Measurements from ENCODE around the gene AP1B1. TPM values are rescaled to one million over a fixed set of nuclear protein-coding genes. Genes with fewer than 3 reads are reported as not detected.
"Not testable (repeated sequence)": the region's sequence is repeated elsewhere in the genome, so short reads cannot be mapped to it uniquely, and the experiment has no call there.

AP1B1 gene
- total and polyA plus RNA-seq, 2 donors (not counting 1 experiment from before 2014, with no cell fraction given) = 139 to 174 TPM

- no peaks in the 10 kb centered on the region for H3K27me3 Mint-ChIP-seq
- CTCF ChIA-PET = interaction anchor here (1.2 to 3.2 kb wide), 2 partner anchors 10 to 20 kb away, joined by 3 to 12 read pairs; no protein-coding TSS in a partner anchor
- intact Hi-C loops (cut with micrococcal nuclease) = no loop called here
- Histone ChIP-seq H3K9me3 (ENCODE audit: control extremely low read depth in 1 of 3, control insufficient read depth in 2 of 3, insufficient read depth in 1 of 3, low read length in 2 of 3) (peaks cover 0 to 3% (median 0%) of the 10 kb centered on the region in 3 donors), H4K20me1 (ENCODE audit: control insufficient read depth, insufficient read depth, low read length, poor library complexity, severe bottlenecking) (peaks cover 93% of the 10 kb centered on the region), H3K79me2 (ENCODE audit: control insufficient read depth, insufficient read depth, low read length) (peaks cover 98% of the 10 kb centered on the region), H3K4me3 (ENCODE audit: control extremely low read depth in 1 of 5, extremely low read depth in 1 of 5, insufficient read depth in 1 of 5, low read depth in 2 of 5, low read length in 4 of 5) (no peak overlapping the region), H3K36me3 (replicated peaks in 1 of 2; ENCODE audit: control extremely low read depth in 1 of 2, control insufficient read depth in 1 of 2, extremely low read depth in 1 of 2, insufficient read depth in 2 of 2, low read length in 1 of 2) (peaks cover 6 to 54% of the 10 kb centered on the region in 2 experiments), H3K27ac (ENCODE audit: low read length in 2 of 2) (peak overlapping the region in 1 of 2 donors; percentile 45), H3K4me1 (ENCODE audit: control insufficient read depth in 2 of 2, insufficient read depth in 2 of 2, low read length in 2 of 2) (peaks cover 32 to 33% of the 10 kb centered on the region in 2 donors), H3K4me2 (replicated peaks; ENCODE audit: low read depth, low read length, poor library complexity, severe bottlenecking) (no peak overlapping the region), H3K9ac (ENCODE audit: low read length) (no peak overlapping the region), H2AFZ (ENCODE audit: insufficient read depth, low read depth, low read length, poor library complexity, severe bottlenecking) (no peak overlapping the region), H3K27me3 (replicated peaks in 1 of 4; ENCODE audit: control extremely low read depth in 1 of 4, control insufficient read depth in 3 of 4, insufficient read depth in 4 of 4, low read length in 3 of 4) (no peaks in the 10 kb centered on the region)
- TF ChIP-seq EZH2 (IDR thresholded peaks at IDR 0.05; ENCODE audit: borderline replicate concordance, insufficient read depth, low read depth, low read length, poor library complexity, severe bottlenecking) = no peak
- H3K27ac Mint-ChIP-seq = peak overlapping the region; percentile 76
- H3K4me3 Mint-ChIP-seq = no peak overlapping the region
- H3K9me3 Mint-ChIP-seq (ENCODE audit: insufficient read depth) = no peaks in the 10 kb centered on the region
- no peak for ATAC-seq (ENCODE audit: low read depth)
- H3K4me1 Mint-ChIP-seq = peaks cover 72% of the 10 kb centered on the region
- POLR2A ChIA-PET = interaction anchor here (0.7 to 1.7 kb wide), 3 partner anchors 9 to 11 kb away, joined by 3 to 9 read pairs (median 6); no protein-coding TSS in a partner anchor
- WGBS (ENCODE audit: insufficient coverage) = 86% methylated on average over 4 of the region's 4 CpGs
- DNase-seq = no peak
Measured at GRCh38 chr22:29375398-29376076, 12.8 kb downstream of the AP1B1 start.

GRCh38 chr22:29374806-29375205, 13.6 kb downstream of the AP1B1 start:
- peaks cover 6 to 51% of the 10 kb centered on the region in 2 experiments for H3K36me3 ChIP-seq (replicated peaks in 1 of 2; ENCODE audit: control extremely low read depth in 1 of 2, control insufficient read depth in 1 of 2, extremely low read depth in 1 of 2, insufficient read depth in 2 of 2, low read length in 1 of 2)
- H3K27me3 Mint-ChIP-seq; intact Hi-C loops (cut with micrococcal nuclease); H3K4me2 ChIP-seq (replicated peaks; ENCODE audit: low read depth, low read length, poor library complexity, severe bottlenecking); H3K27ac Mint-ChIP-seq; H3K27ac ChIP-seq (ENCODE audit: low read length in 2 of 2); H3K4me3 Mint-ChIP-seq; H3K9me3 Mint-ChIP-seq (ENCODE audit: insufficient read depth); H2AFZ ChIP-seq (ENCODE audit: insufficient read depth, low read depth, low read length, poor library complexity, severe bottlenecking); H3K9ac ChIP-seq (ENCODE audit: low read length); H3K4me3 ChIP-seq (ENCODE audit: control extremely low read depth in 1 of 5, extremely low read depth in 1 of 5, insufficient read depth in 1 of 5, low read depth in 2 of 5, low read length in 4 of 5); DNase-seq; ATAC-seq (ENCODE audit: low read depth); H3K9me3 ChIP-seq (ENCODE audit: control extremely low read depth in 1 of 3, control insufficient read depth in 2 of 3, insufficient read depth in 1 of 3, low read length in 2 of 3); H3K27me3 ChIP-seq (replicated peaks in 1 of 4; ENCODE audit: control extremely low read depth in 1 of 4, control insufficient read depth in 3 of 4, insufficient read depth in 4 of 4, low read length in 3 of 4): not testable (repeated sequence)
- peaks cover 31% of the 10 kb centered on the region in 2 donors for H3K4me1 ChIP-seq (ENCODE audit: control insufficient read depth in 2 of 2, insufficient read depth in 2 of 2, low read length in 2 of 2)
- H3K4me1 Mint-ChIP-seq = peaks cover 71% of the 10 kb centered on the region
- H4K20me1 ChIP-seq (ENCODE audit: control insufficient read depth, insufficient read depth, low read length, poor library complexity, severe bottlenecking) = peaks cover 93% of the 10 kb centered on the region
- H3K79me2 ChIP-seq (ENCODE audit: control insufficient read depth, insufficient read depth, low read length) = peaks cover 98% of the 10 kb centered on the region
- ChIA-PET CTCF (interaction anchor here (3.2 kb wide), 1 partner anchor 11 kb away, joined by 12 read pairs; no protein-coding TSS in a partner anchor), POLR2A (interaction anchor here (1.7 kb wide), 1 partner anchor 11 kb away, joined by 9 read pairs; no protein-coding TSS in a partner anchor)
- 100% methylated on average over 5 of the region's 7 CpGs for WGBS (ENCODE audit: insufficient coverage)

Data from B cell (primary cell).